ENCODE results near the gene KCNQ2.

KCNQ2 gene

GRCh38 chr20:63352811-63353221, 119.6 kb downstream of the KCNQ2 start:
- no peaks in the 10 kb centered on the region for H3K36me3 ChIP-seq (ENCODE audit: insufficient read depth, low read length)
- H2AFZ ChIP-seq (ENCODE audit: low read depth, low read length): no peak overlapping the region
- peaks cover 4% of the 10 kb centered on the region for H3K27me3 ChIP-seq (ENCODE audit: insufficient read depth, low read length)
- peaks cover 3% of the 10 kb centered on the region for H3K9me3 ChIP-seq (ENCODE audit: low read length)
- H3K4me3 ChIP-seq (ENCODE audit: low read length): no peak overlapping the region
- H3K4me1 ChIP-seq (ENCODE audit: insufficient read depth, low read length): peaks cover 13% of the 10 kb centered on the region

- H3K27me3 ChIP-seq (ENCODE audit: insufficient read depth, low read length): no peaks in the 10 kb centered on the region
- H3K4me3 ChIP-seq (ENCODE audit: low read length): no peak overlapping the region
- no peak overlapping the region for H2AFZ ChIP-seq (ENCODE audit: low read depth, low read length)
- no peaks in the 10 kb centered on the region for H3K36me3 ChIP-seq (ENCODE audit: insufficient read depth, low read length)
- peaks cover 3% of the 10 kb centered on the region for H3K9me3 ChIP-seq (ENCODE audit: low read length)
- peaks cover 16% of the 10 kb centered on the region for H3K4me1 ChIP-seq (ENCODE audit: insufficient read depth, low read length)
These were observed 120.5 kb downstream of the KCNQ2 start for GRCh38 chr20:63351811-63352591.

- Histone ChIP-seq H3K27me3 (ENCODE audit: insufficient read depth, low read length) (no peaks in the 10 kb centered on the region), H3K4me3 (ENCODE audit: low read length) (no peak overlapping the region), H3K36me3 (ENCODE audit: insufficient read depth, low read length) (no peaks in the 10 kb centered on the region), H2AFZ (ENCODE audit: low read depth, low read length) (no peak overlapping the region), H3K9me3 (ENCODE audit: low read length) (peaks cover 3% of the 10 kb centered on the region), H3K4me1 (ENCODE audit: insufficient read depth, low read length) (peaks cover 18% of the 10 kb centered on the region)
These were observed 121.1 kb downstream of the KCNQ2 start for GRCh38 chr20:63351326-63351700.

GRCh38 chr20:63350597-63351325, 121.7 kb downstream of the KCNQ2 start:
- Histone ChIP-seq H3K4me1 (ENCODE audit: insufficient read depth, low read length) (peaks cover 18% of the 10 kb centered on the region), H3K27me3 (ENCODE audit: insufficient read depth, low read length) (no peaks in the 10 kb centered on the region), H3K4me3 (ENCODE audit: low read length) (no peak overlapping the region), H3K36me3 (ENCODE audit: insufficient read depth, low read length) (no peaks in the 10 kb centered on the region), H2AFZ (ENCODE audit: low read depth, low read length) (no peak overlapping the region), H3K9me3 (ENCODE audit: low read length) (peaks cover 3% of the 10 kb centered on the region)
